MCF 10A (cell line): ENCODE measurements around the gene CEP131. TPM values are rescaled to one million over a fixed set of nuclear protein-coding genes. Genes with fewer than 3 reads are reported as not detected.

Experiments used
- BruUV-seq: library from RNA; stranded (reverse); fragments of 400-500 nt; replicated peaks from 2 replicates; lab custom pipeline; 2021; lab: Mats Ljungman, UMichigan
- CTCF ChIA-PET: fragments of 300-600 bp; sonication (Branson Sonifier 250); formaldehyde crosslinking; extraction: SDS; loops from one replicate; lab custom pipeline; 2021; ENCODE audit warnings: antibody characterized with exemption, inconsistent platforms; lab: Yijun Ruan, JAX
- POLR2A ChIA-PET: fragments of 300-600, 350-650 bp; sonication (Branson Sonifier 250); formaldehyde crosslinking; extraction: SDS; loops from one replicate; lab custom pipeline; 2020; ENCODE audit warnings: antibody characterized with exemption, inconsistent platforms; lab: Yijun Ruan, JAX
- DNase-seq: peaks from one replicate; pipeline ENCODE4 v3.0.0-alpha.2; 2018; ENCODE audit not compliant: unreplicated experiment
- H3K27ac Mint-ChIP-seq: one replicate; pipeline ENCODE4 v1.8.0; 2022; ENCODE audit warnings: mild to moderate bottlenecking, low read depth, mixed read lengths; ENCODE audit not compliant: unreplicated experiment
- H3K27me3 Mint-ChIP-seq: one replicate; pipeline ENCODE4 v1.8.0; 2022; ENCODE audit warnings: mixed read lengths; ENCODE audit not compliant: insufficient read depth, unreplicated experiment
- H3K36me3 Mint-ChIP-seq: one replicate; pipeline ENCODE4 v1.8.0; 2022; ENCODE audit warnings: mild to moderate bottlenecking, moderate library complexity, mixed read lengths; ENCODE audit not compliant: insufficient read depth, unreplicated experiment
- H3K4me1 Mint-ChIP-seq: one replicate; pipeline ENCODE4 v1.8.0; 2022; ENCODE audit warnings: mixed read lengths; ENCODE audit not compliant: insufficient read depth, unreplicated experiment
- H3K4me3 Mint-ChIP-seq: one replicate; pipeline ENCODE4 v1.8.0; 2022; ENCODE audit warnings: mild to moderate bottlenecking, moderate library complexity, mixed read lengths; ENCODE audit not compliant: unreplicated experiment
- H3K9me3 Mint-ChIP-seq: one replicate; pipeline ENCODE4 v1.8.0; 2022; ENCODE audit warnings: mixed read lengths; ENCODE audit not compliant: unreplicated experiment
- CTCF ChIP-seq: fragments of 200-600 bp; IDR thresholded peaks from one replicate; pipeline ENCODE4 v1.8.0; 2022; ENCODE audit warnings: antibody characterized with exemption, mild to moderate bottlenecking; ENCODE audit not compliant: unreplicated experiment
- intact Hi-C: fragments of 100-400 bp; cut with micrococcal nuclease; formaldehyde crosslinking; loops from 2 replicates; pipeline ENCODE4 v1.14.1; 2022
- total RNA-seq: library from RNA; stranded (reverse); gene quantifications from 2 replicates; pipeline ENCODE4 v1.2.3, GENCODE V29; 2022

Gene CEP131
- total RNA-seq, 1 experiment from 2014 or later = 9.5 TPM

GRCh38 chr17:81218991-81219390, 3.8 kb downstream of the CEP131 start:
- Mint-ChIP-seq H3K27me3 (no peaks in the 10 kb centered on the region), H3K36me3 (no peaks in the 10 kb centered on the region), H3K27ac (no peak overlapping the region), H3K4me1 (peaks cover 12% of the 10 kb centered on the region), H3K4me3 (no peak overlapping the region), H3K9me3 (no peaks in the 10 kb centered on the region)
- TF ChIP-seq CTCF = no peak
- BruUV-seq = no TSS peak
- POLR2A ChIA-PET = interaction anchor here (0.6 kb wide), 1 partner anchor 11 kb away, joined by 5 read pairs; no protein-coding TSS in a partner anchor
- intact Hi-C loops = no loop called here
- CTCF ChIA-PET = interaction anchor here (0.6 to 1.3 kb wide), 3 partner anchors 22 to 811 kb away, joined by 3 to 4 read pairs (median 3); no protein-coding TSS in a partner anchor
- DNase-seq = no peak

- ChIA-PET CTCF (interaction anchor here (0.6 kb wide), 1 partner anchor 117 kb away, joined by 5 read pairs; no protein-coding TSS in a partner anchor), POLR2A (no interaction called here)
- Mint-ChIP-seq H3K27ac (no peak overlapping the region), H3K4me1 (peaks cover 8% of the 10 kb centered on the region), H3K4me3 (no peak overlapping the region), H3K9me3 (no peaks in the 10 kb centered on the region), H3K27me3 (no peaks in the 10 kb centered on the region), H3K36me3 (no peaks in the 10 kb centered on the region)
- intact Hi-C loops = no loop called here
- DNase-seq = no peak
- TF ChIP-seq CTCF = no peak
- BruUV-seq = no TSS peak
Observed at GRCh38 chr17:81218459-81218858, 4.3 kb downstream of the CEP131 start.

- Mint-ChIP-seq H3K27ac (no peak overlapping the region), H3K27me3 (no peaks in the 10 kb centered on the region), H3K36me3 (no peaks in the 10 kb centered on the region), H3K4me1 (peaks cover 5% of the 10 kb centered on the region), H3K9me3 (no peaks in the 10 kb centered on the region), H3K4me3 (no peak overlapping the region)
- ChIA-PET POLR2A (no interaction called here), CTCF (interaction anchor here (0.6 kb wide), 1 partner anchor 116 kb away, joined by 5 read pairs; no protein-coding TSS in a partner anchor)
- BruUV-seq = no TSS peak
- no peak for DNase-seq
- TF ChIP-seq CTCF = no peak
- intact Hi-C loops = no loop called here
Observed at GRCh38 chr17:81217491-81217890, 5.3 kb downstream of the CEP131 start.

- intact Hi-C loops = no loop called here
- no TSS peak for BruUV-seq
Observed at GRCh38 chr17:81213978-81214377, 8.8 kb downstream of the CEP131 start.

More at GRCh38 chr17:81213978-81214377, 8.8 kb downstream of the CEP131 start:
- Mint-ChIP-seq H3K36me3 (no peaks in the 10 kb centered on the region), H3K9me3 (no peaks in the 10 kb centered on the region), H3K4me1 (no peaks in the 10 kb centered on the region), H3K27ac (no peak overlapping the region), H3K27me3 (no peaks in the 10 kb centered on the region), H3K4me3 (no peak overlapping the region)
- TF ChIP-seq CTCF = no peak
- POLR2A ChIA-PET = no interaction called here
- DNase-seq = no peak
- CTCF ChIA-PET = interaction anchor here (0.6 kb wide), 1 partner anchor 39 kb away, joined by 3 read pairs; no protein-coding TSS in a partner anchor
